NCI-H2227 treated with DMSO at 0.1 percent for 48 hours (cell line): ENCODE results near the gene PCDHB15.
"Not testable (repeated sequence)": the region's sequence is repeated elsewhere in the genome, so short reads cannot be mapped to it uniquely, and the experiment has no call there.

Experiments used
- DNase-seq: peaks from one replicate; lab custom pipeline; 2025; lab: John Stamatoyannopoulos, UW

The PCDHB15 gene

DNA sequence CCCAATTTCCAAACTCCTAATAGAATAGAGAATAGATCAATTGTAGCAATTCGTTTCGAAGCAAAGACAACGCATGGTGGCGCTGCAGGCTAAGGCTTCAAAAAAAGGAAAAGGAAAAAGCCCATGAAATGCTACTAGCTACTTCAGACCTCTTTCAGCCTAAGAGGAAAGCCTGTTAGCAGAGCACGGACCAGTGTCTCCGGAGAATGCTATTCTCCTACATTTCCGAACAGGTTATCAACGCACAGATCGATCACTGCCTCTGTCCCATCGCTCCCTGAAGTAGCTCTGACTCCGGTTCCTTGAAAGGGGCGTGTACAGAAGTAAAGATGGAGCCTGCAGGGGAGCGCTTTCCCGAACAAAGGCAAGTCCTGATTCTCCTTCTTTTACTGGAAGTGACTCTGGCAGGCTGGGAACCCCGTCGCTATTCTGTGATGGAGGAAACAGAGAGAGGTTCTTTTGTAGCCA lies at the start of gene PCDHB15:
Gene PCDHB15, plus strand, starts transcription at position 146 of the 468 bp plus-strand sequence. Its CDS starts 184 bp downstream, at position 330.
- DNase-seq: no peak

DNA sequence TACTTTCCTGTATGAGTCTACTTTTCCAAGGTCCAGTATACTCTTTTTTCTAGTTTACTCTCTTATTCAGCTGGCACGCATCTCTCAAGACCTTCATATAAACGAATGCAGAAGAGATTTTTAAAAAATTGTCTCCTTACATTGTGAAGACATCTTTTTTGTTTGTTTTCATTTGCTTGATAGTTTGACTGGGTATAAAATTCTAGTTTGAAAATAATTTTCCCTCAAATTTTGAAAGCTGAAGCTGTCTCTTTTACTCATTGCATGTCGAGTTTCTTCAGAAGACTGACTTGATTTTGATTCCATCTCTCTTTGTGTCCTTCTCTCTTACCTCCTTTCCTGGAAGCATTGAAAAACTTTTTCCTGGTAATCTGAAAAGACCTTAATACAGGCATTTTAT lies 48.8 kb upstream of the PCDHB15 start:
- no peak for DNase-seq

DNA sequence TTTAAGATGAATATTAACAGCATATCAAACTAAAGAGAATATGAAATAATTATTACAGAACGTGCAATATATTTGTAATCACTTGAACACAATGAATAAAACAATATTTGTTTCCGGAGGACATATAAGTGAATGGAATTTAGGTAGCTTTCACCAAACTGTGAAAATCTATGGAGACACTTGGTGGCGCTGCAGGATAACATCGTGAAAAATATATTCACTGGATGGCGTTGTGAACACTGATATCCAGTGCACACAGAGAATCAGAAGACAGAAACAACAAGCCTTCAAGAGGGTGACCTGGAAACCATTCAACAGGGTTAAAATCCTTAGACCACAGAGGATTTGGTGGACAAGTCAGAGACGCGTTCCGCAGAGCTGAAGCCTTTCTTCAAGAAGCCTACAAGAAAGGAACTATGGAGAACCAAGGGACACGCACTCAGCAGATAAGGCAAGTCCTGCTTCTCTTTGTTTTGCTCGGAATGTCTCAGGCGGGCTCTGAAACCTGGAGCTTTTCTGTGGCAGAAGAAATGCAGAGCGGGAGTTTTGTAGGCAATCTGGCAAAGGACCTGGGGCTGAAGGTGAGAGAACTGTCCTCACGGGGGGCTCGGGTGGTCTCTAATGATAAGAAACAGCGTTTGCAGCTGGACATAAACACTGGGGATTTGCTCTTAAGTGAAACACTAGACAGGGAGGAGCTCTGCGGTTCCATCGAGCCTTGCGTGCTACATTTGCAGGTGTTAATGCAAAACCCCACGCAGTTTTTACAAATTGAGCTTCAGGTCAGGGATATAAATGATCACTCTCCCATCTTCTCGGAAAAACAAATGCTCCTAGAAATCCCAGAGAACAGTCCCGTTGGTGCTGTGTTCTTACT lies 45.6 kb upstream of the PCDHB15 start, which contains the start of gene PCDHB11:
Gene PCDHB11, plus strand, starts transcription at position 269 of the 877 bp plus-strand sequence. Its CDS starts 148 bp downstream, at position 417.
- peak; percentile 42 for DNase-seq

DNA sequence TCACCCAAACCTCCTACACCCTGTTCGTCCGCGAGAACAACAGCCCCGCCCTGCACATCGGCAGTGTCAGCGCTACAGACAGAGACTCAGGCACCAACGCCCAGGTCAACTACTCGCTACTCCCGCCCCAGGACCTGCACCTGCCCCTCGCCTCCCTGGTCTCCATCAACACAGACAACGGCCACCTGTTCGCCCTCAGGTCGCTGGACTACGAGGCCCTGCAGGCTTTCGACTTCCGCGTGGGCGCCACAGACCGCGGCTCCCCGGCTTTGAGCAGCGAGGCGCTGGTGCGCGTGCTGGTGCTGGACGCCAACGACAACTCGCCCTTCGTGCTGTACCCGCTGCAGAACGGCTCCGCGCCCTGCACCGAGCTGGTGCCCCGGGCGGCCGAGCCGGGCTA lies 44.1 kb upstream of the PCDHB15 start:
- not testable (repeated sequence) for DNase-seq

DNA sequence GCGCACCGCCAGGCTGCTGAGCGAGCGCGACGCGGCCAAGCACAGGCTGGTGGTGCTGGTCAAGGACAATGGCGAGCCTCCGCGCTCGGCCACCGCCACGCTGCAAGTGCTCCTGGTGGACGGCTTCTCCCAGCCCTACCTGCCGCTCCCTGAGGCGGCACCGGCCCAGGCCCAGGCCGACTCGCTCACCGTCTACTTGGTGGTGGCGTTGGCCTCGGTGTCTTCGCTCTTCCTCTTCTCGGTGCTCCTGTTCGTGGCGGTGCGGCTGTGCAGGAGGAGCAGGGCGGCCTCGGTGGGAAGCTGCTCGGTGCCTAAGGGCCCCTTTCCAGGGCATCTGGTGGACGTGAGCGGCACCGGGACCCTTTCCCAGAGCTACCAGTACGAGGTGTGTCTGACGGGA lies 43.5 kb upstream of the PCDHB15 start:
- DNase-seq: not testable (repeated sequence)

DNA sequence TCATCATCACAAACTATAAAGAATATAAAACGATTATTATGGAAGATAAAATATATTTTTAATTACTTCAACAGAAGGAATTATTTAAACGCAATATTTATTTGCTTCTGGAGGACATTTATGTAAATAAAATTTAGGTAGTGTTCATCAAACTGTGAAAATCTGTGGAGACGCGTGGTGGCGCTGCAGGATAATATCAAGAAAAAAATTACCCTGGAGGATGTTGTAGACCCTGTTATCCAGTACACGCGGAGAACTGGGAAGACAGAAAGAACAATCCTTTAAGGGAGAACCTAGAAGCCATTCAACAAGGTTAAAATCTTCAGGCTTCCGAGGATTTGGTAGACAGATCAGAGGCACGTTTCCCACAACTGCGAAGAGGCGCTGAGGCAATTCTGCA lies 36.7 kb upstream of the PCDHB15 start, which contains the start of gene PCDHB12:
Gene PCDHB12, plus strand, starts transcription at position 242 of the 400 bp plus-strand sequence. CDS start 189 bp downstream, outside the sequence.
- DNase-seq: no peak

DNA sequence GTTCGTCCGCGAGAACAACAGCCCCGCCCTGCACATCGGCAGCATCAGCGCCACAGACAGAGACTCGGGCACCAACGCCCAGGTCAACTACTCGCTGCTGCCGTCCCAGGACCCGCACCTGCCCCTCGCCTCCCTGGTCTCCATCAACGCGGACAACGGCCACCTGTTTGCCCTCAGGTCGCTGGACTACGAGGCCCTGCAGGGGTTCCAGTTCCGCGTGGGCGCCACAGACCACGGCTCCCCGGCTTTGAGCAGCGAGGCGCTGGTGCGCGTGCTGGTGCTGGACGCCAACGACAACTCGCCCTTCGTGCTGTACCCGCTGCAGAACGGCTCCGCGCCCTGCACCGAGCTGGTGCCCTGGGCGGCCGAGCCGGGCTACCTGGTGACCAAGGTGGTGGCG lies 34.9 kb upstream of the PCDHB15 start:
- DNase-seq: not testable (repeated sequence)

DNA sequence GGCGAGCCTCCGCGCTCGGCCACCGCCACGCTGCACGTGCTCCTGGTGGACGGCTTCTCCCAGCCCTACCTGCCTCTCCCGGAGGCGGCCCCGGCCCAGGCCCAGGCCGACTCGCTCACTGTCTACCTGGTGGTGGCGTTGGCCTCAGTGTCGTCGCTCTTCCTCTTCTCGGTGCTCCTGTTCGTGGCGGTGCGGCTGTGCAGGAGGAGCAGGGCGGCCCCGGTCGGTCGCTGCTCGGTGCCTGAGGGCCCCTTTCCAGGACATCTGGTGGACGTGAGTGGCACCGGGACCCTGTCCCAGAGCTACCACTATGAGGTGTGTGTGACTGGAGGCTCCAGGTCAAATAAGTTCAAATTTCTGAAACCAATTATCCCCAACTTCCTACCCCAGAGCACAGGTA lies 34.3 kb upstream of the PCDHB15 start:
- not testable (repeated sequence) for DNase-seq

DNA sequence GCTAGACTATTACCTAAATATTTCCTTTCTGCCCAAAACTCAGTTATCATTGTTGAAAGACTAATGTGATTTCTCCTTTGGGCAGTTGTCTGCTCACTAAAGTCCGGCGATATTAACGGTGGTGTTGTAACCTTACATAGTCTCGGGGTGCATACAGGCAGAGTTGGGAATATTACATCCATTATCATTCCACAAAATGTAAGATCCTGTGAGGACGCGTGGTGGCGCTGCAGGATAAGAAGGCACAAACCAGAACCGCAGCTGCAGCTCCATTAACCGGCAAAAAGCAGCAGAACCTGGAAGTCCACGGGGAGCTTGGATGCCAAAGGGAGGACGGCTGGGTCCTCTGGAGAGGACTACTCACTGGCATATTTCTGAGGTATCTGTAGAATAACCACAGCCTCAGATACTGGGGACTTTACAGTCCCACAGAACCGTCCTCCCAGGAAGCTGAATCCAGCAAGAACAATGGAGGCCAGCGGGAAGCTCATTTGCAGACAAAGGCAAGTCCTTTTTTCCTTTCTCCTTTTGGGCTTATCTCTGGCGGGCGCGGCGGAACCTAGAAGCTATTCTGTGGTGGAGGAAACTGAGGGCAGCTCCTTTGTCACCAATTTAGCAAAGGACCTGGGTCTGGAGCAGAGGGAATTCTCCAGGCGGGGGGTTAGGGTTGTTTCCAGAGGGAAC lies 31.4 kb upstream of the PCDHB15 start, which contains the start of gene PCDHB13:
Gene PCDHB13, plus strand, starts transcription at position 264 of the 684 bp plus-strand sequence. Its CDS starts 205 bp downstream, at position 469.
- DNase-seq: not testable (repeated sequence)

DNA sequence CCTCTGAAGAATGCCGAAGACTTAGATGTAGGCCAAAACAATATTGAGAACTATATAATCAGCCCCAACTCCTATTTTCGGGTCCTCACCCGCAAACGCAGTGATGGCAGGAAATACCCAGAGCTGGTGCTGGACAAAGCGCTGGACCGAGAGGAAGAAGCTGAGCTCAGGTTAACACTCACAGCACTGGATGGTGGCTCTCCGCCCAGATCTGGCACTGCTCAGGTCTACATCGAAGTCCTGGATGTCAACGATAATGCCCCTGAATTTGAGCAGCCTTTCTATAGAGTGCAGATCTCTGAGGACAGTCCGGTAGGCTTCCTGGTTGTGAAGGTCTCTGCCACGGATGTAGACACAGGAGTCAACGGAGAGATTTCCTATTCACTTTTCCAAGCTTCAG lies 30.6 kb upstream of the PCDHB15 start:
- DNase-seq: not testable (repeated sequence)

DNA sequence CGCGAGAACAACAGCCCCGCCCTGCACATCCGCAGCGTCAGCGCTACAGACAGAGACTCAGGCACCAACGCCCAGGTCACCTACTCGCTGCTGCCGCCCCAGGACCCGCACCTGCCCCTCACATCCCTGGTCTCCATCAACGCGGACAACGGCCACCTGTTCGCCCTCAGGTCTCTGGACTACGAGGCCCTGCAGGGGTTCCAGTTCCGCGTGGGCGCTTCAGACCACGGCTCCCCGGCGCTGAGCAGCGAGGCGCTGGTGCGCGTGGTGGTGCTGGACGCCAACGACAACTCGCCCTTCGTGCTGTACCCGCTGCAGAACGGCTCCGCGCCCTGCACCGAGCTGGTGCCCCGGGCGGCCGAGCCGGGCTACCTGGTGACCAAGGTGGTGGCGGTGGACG lies 29.7 kb upstream of the PCDHB15 start:
- not testable (repeated sequence) for DNase-seq

DNA sequence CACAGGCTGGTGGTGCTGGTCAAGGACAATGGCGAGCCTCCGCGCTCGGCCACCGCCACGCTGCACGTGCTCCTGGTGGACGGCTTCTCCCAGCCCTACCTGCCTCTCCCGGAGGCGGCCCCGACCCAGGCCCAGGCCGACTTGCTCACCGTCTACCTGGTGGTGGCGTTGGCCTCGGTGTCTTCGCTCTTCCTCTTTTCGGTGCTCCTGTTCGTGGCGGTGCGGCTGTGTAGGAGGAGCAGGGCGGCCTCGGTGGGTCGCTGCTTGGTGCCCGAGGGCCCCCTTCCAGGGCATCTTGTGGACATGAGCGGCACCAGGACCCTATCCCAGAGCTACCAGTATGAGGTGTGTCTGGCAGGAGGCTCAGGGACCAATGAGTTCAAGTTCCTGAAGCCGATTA lies 29.2 kb upstream of the PCDHB15 start:
- DNase-seq: not testable (repeated sequence)

DNA sequence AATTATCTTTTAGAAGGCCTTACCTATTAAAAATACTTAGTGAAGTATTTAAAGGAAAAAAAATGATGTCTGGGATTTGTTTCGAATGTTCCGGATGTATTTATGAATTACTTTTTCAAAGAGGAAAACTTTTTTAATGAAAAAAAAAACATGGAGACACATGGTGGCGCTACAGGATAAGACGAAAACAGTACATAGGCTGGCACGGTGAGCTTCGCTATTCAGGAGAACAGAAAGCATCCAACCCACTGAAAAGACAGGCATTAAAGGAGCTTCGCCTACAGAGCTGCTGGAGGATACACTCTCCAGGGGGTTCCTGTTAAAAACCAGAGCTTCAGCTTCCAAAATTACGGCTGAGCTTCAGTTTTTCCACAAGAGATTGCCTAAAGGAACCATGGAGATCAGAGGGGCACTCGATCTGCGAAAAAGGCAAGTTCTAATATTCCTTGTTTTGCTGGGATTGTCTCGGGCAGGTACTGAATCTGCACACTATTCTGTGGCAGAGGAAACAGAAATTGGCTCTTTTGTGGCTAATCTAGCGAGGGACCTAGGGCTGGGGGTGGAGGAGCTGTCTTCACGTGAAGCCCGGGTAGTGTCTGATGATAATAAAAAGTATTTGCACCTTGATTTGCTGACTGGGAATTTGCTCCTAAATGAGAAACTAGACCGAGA lies 21.9 kb upstream of the PCDHB15 start, which contains the start of gene PCDHB14:
Gene PCDHB14, plus strand, starts transcription at position 232 of the 672 bp plus-strand sequence. Its CDS starts 163 bp downstream, at position 395.
- DNase-seq: peak; percentile 60

DNA sequence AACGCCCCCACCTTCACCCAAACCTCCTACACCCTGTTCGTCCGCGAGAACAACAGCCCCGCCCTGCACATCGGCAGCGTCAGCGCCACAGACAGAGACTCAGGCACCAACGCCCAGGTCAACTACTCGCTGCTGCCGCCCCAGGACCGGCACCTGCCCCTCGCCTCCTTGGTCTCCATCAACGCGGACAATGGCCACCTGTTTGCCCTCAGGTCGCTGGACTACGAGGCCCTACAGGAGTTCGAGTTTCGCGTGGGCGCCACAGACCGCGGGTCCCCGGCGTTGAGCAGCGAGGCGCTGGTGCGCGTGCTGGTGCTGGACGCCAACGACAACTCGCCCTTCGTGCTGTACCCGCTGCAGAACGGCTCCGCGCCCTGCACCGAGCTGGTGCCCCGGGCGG lies 20.4 kb upstream of the PCDHB15 start:
- DNase-seq: not testable (repeated sequence)

DNA sequence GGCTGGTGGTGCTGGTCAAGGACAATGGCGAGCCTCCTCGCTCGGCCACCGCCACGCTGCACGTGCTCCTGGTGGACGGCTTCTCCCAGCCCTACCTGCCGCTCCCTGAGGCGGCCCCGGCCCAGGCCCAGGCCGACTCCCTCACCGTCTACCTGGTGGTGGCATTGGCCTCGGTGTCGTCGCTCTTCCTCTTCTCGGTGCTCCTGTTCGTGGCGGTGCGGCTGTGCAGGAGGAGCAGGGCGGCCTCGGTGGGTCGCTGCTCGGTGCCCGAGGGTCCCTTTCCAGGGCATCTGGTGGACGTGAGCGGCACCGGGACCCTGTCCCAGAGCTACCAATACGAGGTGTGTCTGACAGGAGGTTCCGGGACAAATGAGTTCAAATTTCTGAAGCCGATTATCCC lies 19.8 kb upstream of the PCDHB15 start:
- not testable (repeated sequence) for DNase-seq

DNA sequence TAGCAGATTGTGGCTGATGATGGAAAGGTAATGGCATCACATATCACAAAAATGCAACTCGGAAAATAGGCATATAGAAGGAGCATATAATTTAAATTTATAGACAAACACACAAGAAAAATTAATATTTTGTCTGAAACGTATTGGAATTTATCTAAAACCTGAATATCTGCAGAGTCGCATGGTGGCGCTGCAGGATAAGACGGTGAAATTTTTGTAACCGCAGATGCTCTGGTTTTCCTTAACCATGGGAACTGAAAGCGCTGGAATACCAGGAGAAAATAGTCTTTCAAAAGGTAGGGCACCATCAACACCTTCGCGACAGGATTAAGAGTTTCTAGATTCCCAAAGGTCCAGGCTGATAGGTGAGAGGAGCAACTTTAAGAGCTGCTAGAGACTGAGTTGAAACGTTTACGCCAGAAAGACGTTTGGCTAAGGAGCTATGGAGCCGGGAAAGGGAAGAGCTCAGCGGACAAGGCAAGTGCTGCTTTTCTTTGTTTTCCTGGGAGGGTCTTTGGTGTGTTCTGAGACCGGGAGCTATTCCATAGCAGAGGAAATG lies 11.0 kb upstream of the PCDHB15 start:
- DNase-seq: peak; percentile 21

DNA sequence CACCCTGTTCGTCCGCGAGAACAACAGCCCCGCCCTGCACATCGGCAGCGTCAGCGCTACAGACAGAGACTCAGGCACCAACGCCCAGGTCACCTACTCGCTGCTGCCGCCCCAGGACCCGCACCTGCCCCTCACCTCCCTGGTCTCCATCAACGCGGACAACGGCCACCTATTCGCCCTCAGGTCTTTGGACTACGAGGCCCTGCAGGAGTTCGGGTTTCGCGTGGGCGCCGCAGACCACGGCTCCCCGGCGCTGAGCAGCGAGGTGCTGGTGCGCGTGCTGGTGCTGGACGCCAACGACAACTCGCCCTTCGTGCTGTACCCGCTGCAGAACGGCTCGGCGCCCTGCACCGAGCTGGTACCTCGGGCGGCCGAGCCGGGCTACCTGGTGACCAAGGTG lies 9.3 kb upstream of the PCDHB15 start:
- not testable (repeated sequence) for DNase-seq

DNA sequence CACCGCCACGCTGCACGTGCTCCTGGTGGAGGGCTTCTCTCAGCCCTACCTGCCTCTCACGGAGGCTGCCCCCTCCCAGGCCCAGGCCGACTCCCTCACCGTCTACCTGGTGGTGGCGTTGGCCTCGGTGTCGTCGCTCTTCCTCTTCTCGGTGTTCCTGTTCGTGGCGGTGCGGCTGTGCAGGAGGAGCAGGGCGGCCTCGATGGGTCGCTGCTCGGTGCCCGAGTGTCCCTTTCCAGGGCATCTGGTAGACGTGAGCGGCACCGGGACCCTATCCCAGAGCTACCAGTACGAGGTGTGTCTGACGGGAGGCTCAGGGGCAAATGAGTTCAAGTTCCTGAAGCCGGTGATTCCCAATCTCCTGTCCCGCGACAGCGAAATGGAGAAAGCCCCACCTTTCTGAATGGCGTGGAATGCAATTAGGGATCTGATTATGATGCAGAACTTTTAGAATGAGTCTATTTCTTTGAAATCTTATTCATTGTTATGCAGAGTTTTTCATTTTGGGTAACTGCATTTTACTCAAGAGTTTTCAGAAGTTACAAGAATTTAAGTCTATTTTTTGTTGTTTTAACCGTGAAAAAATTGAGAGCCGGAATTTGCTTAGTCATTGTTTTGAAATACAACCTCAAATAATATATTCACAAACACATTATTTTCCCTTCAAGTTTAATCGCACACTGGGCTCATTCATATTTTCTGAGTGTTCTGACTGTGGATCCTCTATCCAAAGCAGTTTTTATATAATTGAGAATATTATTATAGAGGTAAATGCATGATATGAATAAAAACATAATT lies 8.5 kb upstream of the PCDHB15 start:
- no peak for DNase-seq

DNA sequence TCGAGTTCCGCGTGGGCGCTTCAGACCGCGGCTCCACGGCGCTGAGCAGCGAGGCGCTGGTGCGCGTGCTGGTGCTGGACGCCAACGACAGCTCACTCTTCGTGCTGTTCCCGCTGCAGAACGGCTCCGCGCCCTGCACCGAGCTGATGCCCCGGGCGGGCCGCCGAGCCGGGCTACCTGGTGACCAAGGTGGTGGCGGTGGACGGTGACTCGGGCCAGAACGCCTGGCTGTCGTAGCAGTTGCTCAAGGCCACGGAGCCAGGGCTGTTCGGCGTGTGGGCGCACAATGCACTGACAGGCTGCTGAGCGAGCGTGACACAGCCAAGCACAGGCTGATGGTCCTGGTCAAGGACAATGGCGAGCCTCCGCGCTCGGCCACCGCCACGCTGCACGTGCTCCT lies 3.7 kb upstream of the PCDHB15 start:
- DNase-seq: no peak

DNA sequence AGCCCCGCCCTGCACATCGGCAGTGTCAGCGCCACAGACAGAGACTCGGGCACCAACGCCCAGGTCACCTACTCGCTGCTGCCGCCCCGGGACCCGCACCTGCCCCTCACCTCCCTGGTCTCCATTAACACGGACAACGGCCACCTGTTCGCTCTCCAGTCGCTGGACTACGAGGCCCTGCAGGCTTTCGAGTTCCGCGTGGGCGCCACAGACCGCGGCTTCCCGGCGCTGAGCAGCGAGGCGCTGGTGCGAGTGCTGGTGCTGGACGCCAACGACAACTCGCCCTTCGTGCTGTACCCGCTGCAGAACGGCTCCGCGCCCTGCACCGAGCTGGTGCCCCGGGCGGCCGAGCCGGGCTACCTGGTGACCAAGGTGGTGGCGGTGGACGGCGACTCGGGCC lies 1.8 kb downstream of the PCDHB15 start:
- not testable (repeated sequence) for DNase-seq

DNA sequence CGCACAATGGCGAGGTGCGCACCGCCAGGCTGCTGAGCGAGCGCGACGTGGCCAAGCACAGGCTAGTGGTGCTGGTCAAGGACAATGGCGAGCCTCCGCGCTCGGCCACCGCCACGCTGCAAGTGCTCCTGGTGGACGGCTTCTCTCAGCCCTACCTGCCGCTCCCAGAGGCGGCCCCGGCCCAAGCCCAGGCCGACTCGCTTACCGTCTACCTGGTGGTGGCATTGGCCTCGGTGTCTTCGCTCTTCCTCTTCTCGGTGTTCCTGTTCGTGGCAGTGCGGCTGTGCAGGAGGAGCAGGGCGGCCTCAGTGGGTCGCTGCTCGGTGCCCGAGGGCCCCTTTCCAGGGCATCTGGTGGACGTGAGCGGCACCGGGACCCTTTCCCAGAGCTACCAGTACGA lies 2.2 kb downstream of the PCDHB15 start:
- not testable (repeated sequence) for DNase-seq
